Thyroid gland (tissue), 4 donors: ENCODE data around the gene WWC2.

Source experiments
- CTCF ChIP-seq, 6 experiments: fragments of 200-600 bp in 3 of 6; fragments of 450-650 bp in 3 of 6; sonication (generic) in 3 of 6; IDR thresholded peaks; one replicate each; pipeline ENCODE4 v1.5.1; 2016 to 2019; ENCODE audit warnings: antibody characterized with exemption in 6 of 6, mild to moderate bottlenecking in 2 of 6, inconsistent platforms in 1 of 6, moderate library complexity in 1 of 6
- POLR2A ChIP-seq, 2 donors: fragments of 450-650 bp; IDR thresholded peaks; one replicate each; pipeline ENCODE4 v1.6.1; 2017; ENCODE audit warnings: antibody characterized with exemption in 2 of 2, mild to moderate bottlenecking in 2 of 2, moderate library complexity in 1 of 2

DNA sequence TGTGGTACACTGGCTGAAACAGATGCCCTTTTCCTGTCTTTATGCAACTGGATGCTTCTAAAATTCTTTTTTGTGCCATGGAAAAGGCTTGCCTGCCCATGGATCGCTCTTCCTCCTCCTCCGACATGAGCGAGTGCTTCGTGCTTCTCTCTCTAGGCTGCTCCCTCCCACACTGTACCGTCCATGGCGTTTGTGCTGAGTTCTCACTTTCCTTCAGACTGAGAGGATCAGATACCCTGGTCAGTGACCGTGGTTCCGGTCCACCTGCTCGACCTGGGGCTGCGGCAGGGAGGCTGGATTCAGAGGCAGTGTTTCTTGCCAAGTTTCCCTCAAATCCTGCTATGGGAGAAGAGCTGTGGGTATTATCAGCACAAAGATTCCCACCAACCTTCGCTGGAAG is 233.4 kb downstream of the WWC2 start:
- TF ChIP-seq POLR2A (IDR thresholded peaks at IDR 0.05) (no peak), CTCF (IDR thresholded peaks at IDR 0.05) (no peak)
